HG03571 (cell line): ENCODE measurements around the gene ZNF345.
A peak's percentile ranks its signal among the peaks of the same experiment; 100 is the strongest.

Source experiments
- ATAC-seq: cut with Tn5 transposase; IDR thresholded peaks from one replicate; pipeline ENCODE4 v1.9.1; 2021; ENCODE audit not compliant: unreplicated experiment

Gene ZNF345

DNA sequence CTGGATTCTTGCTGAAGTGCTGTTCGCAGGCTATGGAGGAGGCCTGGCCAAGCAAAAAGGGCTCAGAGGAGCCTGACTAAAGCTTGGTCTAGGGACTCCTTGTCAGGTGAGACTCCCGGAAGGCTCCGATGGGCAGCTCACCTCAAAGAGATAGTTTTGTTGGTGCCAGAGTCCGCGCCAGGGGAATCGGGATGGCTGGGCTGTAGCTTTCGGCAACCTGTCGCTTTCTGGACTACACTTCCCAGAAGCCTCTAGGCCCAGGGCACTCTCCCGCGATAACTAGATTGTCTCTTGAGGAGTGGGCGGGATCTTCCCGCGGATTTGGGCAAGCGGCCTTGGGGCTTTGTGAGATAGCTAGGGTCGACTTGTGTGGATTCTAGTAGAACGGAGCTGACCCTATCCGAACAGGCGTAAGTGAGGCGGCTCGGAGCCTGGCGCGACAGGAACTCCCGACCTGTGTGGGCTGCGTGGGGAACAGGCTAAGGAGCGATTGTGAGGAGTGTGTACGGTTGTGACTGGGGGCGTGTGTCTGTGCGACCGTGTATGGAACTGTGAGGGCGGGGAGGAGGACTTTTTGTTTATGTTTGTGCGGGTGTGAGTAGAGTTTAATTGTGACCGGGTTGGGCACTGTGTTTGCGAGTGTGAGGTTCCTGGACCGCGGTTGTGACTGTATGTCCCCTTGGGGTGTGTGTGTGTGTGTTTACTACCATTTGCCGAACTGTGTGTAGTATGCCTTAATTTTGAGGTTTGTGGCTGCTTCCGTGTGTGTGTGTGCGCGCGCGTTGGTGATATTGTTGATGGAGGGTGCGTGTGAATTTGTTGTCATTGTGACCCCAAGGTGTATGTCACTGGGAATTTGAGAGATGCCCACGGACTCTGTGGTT lies at the start of gene ZNF345:
Gene ZNF345 (plus strand): TSS at position 318 of the 884 bp plus-strand sequence. CDS start 25,955 bp downstream, outside the sequence.
- peak; percentile 74 for ATAC-seq

- no peak for ATAC-seq
These were observed 45.3 kb upstream of the ZNF345 start for GRCh38 chr19:36805364-36805763.

GRCh38 chr19:36807029-36807428 lies 43.6 kb upstream of the ZNF345 start:
- ATAC-seq, result no peak

GRCh38 chr19:36819130-36819630 lies 31.5 kb upstream of the ZNF345 start:
- ATAC-seq, result no peak

GRCh38 chr19:36821758-36822157 lies 28.9 kb upstream of the ZNF345 start:
- ATAC-seq, result no peak

DNA sequence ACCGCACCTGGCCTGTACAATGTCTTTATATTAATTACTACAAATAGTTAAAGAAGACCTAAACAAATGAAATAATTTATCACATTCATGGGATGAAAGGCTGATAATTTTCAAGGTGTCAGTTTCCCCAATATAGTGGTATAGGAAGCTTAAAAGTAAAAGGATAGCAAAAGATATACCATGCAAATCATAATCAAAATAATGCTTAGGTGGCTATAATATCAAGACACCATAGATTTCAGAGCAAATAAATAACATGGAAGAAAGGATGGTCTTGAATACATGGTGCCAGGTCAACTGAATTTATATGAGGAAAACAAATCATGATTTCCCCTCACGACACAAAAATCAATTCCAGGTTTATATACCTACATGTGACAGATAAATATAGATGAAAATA lies 17.2 kb upstream of the ZNF345 start:
- ATAC-seq, result no peak

DNA sequence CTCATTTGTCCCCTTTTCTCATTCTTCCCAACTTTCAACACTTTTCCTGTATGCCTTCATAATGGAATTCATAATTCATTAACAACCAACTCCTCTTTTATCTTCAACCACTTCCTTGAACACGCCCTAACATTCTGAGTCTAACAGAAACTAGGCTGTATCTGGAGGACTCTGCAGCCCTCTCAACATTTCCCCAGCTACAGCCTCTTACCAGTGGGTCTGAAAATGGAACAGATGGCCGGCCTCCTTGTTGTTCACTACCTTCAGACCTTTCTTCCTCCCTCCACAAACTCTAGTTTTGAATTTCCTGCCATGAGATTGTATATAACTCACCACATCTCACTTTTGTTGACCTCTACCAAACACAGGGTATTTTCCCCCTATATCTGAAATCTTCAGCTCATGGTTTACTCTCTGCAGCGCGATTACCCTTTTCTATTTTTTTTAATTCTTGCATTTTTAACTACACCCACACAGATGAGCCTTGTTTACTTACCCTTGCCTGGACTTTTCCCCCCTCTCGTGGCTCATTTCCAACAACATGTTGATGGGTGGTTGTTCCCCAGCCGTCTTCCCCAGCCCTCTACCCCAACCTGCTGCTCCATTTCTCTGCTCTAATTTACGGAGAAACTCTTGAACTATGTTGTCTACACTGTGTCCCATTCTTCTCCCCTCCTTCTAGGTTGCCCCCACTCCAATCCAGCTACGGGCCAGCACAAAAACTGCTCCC lies 13.3 kb upstream of the ZNF345 start:
- ATAC-seq, result no peak

GRCh38 chr19:36837906-36838783 lies 12.5 kb upstream of the ZNF345 start, which contains the start of gene ZNF790:
Gene ZNF790, minus strand, starts transcription at chr19:36838387. Its CDS starts 12,768 bp downstream, at chr19:36825619.
- ATAC-seq, result peak; percentile 92

DNA sequence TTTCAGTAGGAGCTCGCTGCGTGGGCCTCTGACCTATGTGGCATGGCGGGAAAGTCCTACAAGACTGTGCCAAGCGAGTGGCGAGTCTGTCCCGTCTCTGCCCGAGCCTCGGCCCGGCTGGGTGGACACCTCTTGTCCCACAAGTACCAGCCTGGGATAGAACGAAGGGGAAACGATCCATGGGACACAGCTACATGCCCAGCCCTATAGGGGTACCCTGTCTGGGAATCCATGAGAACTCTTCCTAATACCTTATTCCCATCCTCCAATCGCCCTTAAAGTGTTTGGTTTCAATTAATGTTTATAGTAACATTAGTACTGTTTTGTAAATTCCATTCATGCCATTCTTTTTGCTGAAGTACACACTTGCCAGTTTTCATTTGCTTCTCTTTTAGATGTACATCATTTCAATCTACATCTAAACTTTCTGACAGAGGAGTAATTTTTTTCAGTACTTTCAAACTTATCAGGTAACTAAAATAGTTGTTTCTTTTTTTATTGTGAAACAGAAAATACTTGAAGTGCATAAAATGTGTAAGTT lies 11.8 kb upstream of the ZNF345 start:
- no peak for ATAC-seq

- no peak for ATAC-seq
These were observed 2.7 kb upstream of the ZNF345 start for GRCh38 chr19:36847968-36848367.

GRCh38 chr19:36849701-36850558 lies 746 bp upstream of the ZNF345 start:
- peak; percentile 83 for ATAC-seq

- ATAC-seq, result no peak
These were observed 1.2 kb downstream of the ZNF345 start for GRCh38 chr19:36851898-36852297.

DNA sequence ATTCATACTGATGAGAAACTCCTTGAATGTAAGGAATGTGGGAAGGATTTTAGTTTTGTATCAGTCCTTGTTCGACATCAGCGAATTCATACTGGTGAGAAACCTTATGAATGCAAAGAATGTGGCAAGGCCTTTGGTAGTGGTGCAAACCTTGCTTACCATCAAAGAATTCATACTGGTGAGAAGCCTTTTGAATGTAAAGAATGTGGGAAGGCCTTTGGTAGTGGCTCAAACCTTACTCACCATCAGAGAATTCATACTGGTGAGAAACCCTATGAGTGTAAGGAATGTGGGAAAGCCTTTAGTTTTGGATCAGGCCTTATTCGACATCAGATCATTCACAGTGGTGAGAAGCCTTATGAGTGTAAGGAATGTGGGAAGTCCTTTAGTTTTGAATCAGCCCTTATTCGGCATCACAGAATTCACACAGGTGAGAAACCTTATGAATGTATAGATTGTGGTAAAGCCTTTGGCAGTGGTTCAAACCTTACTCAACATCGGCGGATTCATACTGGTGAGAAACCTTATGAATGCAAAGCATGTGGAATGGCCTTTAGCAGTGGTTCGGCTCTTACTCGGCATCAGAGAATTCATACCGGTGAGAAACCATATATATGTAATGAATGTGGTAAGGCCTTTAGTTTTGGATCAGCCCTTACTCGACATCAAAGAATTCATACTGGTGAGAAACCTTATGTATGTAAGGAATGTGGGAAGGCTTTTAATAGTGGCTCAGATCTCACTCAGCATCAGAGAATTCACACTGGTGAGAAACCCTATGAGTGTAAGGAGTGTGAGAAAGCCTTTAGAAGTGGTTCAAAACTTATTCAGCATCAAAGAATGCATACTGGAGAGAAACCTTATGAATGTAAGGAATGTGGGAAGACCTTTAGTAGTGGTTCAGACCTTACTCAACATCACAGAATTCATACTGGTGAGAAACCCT lies 26.6 kb downstream of the ZNF345 start:
- ATAC-seq, result no peak

- ATAC-seq, result no peak
These were observed 41.2 kb downstream of the ZNF345 start for GRCh38 chr19:36891768-36892357.

- ATAC-seq, result no peak
These were observed 44.2 kb downstream of the ZNF345 start for GRCh38 chr19:36894849-36895383.

- ATAC-seq, result no peak
These were observed 47.7 kb downstream of the ZNF345 start for GRCh38 chr19:36898422-36898821.

GRCh38 chr19:36915992-36916830 lies 65.5 kb downstream of the ZNF345 start, which contains the start of the genes ZNF568 and ZNF829:
Gene ZNF568, plus strand, starts transcription at chr19:36916332. Its CDS starts 6,439 bp downstream, at chr19:36922771.
Gene ZNF829, minus strand, starts transcription at chr19:36916291. Its CDS starts 1,124 bp downstream, at chr19:36915167.
- ATAC-seq, result no peak
